ENCODE data around the gene ACTR2. TPM values are rescaled to one million over a fixed set of nuclear protein-coding genes. Genes with fewer than 3 reads are reported as not detected.
"Not testable (repeated sequence)": the region's sequence is repeated elsewhere in the genome, so short reads cannot be mapped to it uniquely, and the experiment has no call there.

Gene ACTR2
- total RNA-seq, 1 donor from 2014 or later: 109 TPM

GRCh38 chr2:65298089-65298488, 70.5 kb downstream of the ACTR2 start:
- ATAC-seq: no peak

GRCh38 chr2:65299246-65299645, 71.6 kb downstream of the ACTR2 start:
- DNase-seq (no peak), ATAC-seq (no peak)
- intact Hi-C loops (cut with micrococcal nuclease): no loop called here

More at GRCh38 chr2:65298089-65298488, 70.5 kb downstream of the ACTR2 start:
- intact Hi-C loops (cut with micrococcal nuclease): no loop called here
- no peak for DNase-seq

GRCh38 chr2:65300134-65300760, 72.6 kb downstream of the ACTR2 start:
- intact Hi-C loops (cut with micrococcal nuclease): no loop called here
- ATAC-seq (peak; percentile 95), DNase-seq (peak; percentile 88)

GRCh38 chr2:65300761-65301711, 73.4 kb downstream of the ACTR2 start:
- DNase-seq: peak; percentile 64
- ATAC-seq: peak; percentile 64
- intact Hi-C loops (cut with micrococcal nuclease): no loop called here

GRCh38 chr2:65305934-65306333, 78.3 kb downstream of the ACTR2 start:
- DNase-seq (no peak), ATAC-seq (no peak)
- intact Hi-C loops (cut with micrococcal nuclease): no loop called here

GRCh38 chr2:65309699-65310098, 82.1 kb downstream of the ACTR2 start:
- intact Hi-C loops (cut with micrococcal nuclease): no loop called here
- peak; percentile 3 for ATAC-seq
- no peak for DNase-seq

- no peak for ATAC-seq
- no peak for DNase-seq
- intact Hi-C loops (cut with micrococcal nuclease): no loop called here
Measured at GRCh38 chr2:65311049-65311448, 83.4 kb downstream of the ACTR2 start.

- DNase-seq: no peak
- no peak for ATAC-seq
- intact Hi-C loops (cut with micrococcal nuclease): no loop called here
Measured at GRCh38 chr2:65311596-65311995, 84.0 kb downstream of the ACTR2 start.

GRCh38 chr2:65313126-65313953, 85.7 kb downstream of the ACTR2 start:
- no peak for DNase-seq
- ATAC-seq: no peak
- intact Hi-C loops (cut with micrococcal nuclease): no loop called here

GRCh38 chr2:65313954-65314256, 86.3 kb downstream of the ACTR2 start:
- DNase-seq: no peak
- no peak for ATAC-seq
- intact Hi-C loops (cut with micrococcal nuclease): no loop called here

- intact Hi-C loops (cut with micrococcal nuclease): no loop called here
Measured at GRCh38 chr2:65314801-65315441, 87.3 kb downstream of the ACTR2 start.

GRCh38 chr2:65316072-65316471, 88.4 kb downstream of the ACTR2 start:
- intact Hi-C loops (cut with micrococcal nuclease): no loop called here
- DNase-seq: peak; percentile 74
- peak; percentile 85 for ATAC-seq

More at GRCh38 chr2:65314801-65315441, 87.3 kb downstream of the ACTR2 start:
- DNase-seq (no peak), ATAC-seq (no peak)

GRCh38 chr2:65317351-65317750, 89.7 kb downstream of the ACTR2 start:
- ATAC-seq; intact Hi-C loops (cut with micrococcal nuclease); DNase-seq: not testable (repeated sequence)

GRCh38 chr2:65317841-65318240, 90.2 kb downstream of the ACTR2 start:
- no peak for DNase-seq
- no peak for ATAC-seq
- intact Hi-C loops (cut with micrococcal nuclease): no loop called here

GRCh38 chr2:65319072-65319673, 91.5 kb downstream of the ACTR2 start:
- no peak for DNase-seq
- no peak for ATAC-seq
- intact Hi-C loops (cut with micrococcal nuclease): no loop called here

- intact Hi-C loops (cut with micrococcal nuclease): no loop called here
- DNase-seq: no peak
- no peak for ATAC-seq
Measured at GRCh38 chr2:65319674-65320041, 92.0 kb downstream of the ACTR2 start.

- ATAC-seq: peak; percentile 77
- peak; percentile 46 for DNase-seq
- intact Hi-C loops (cut with micrococcal nuclease): no loop called here
Measured at GRCh38 chr2:65320042-65320725, 92.6 kb downstream of the ACTR2 start.
